K562 (cell line): ENCODE data around the gene MTCH2. TPM values are rescaled to one million over a fixed set of nuclear protein-coding genes. Genes with fewer than 3 reads are reported as not detected.

Source experiments
- ATAC-seq: fragments of 200-7000 bp; cut with Tn5 transposase; 3 replicates; pipeline ENCODE4 v1.9.1; 2020; ENCODE audit warnings: moderate library complexity
- BruUV-seq: library from RNA; stranded (reverse); fragments of 400-500 nt; replicated peaks from 2 replicates; lab custom pipeline; 2021; lab: Mats Ljungman, UMichigan
- CTCF ChIA-PET: fragments of 300-600 bp; formaldehyde crosslinking; extraction: SDS; loops from one replicate; lab custom pipeline; 2021; ENCODE audit warnings: low intra/inter-chr PET ratio; lab: Yijun Ruan, JAX
- POLR2A ChIA-PET: fragments of 300-600, 350-650 bp; sonication (Branson Sonifier 250); formaldehyde crosslinking; extraction: SDS; loops from one replicate; lab custom pipeline; 2021; ENCODE audit warnings: antibody characterized with exemption, inconsistent platforms; lab: Yijun Ruan, JAX
- DNase-seq, 4 experiments: peaks; one replicate each; pipeline versions ENCODE4 v3.0.0 to v3.0.0-alpha.2; 2011 to 2018; ENCODE audit warnings: low spot score in 3 of 4, mixed read lengths in 3 of 4; ENCODE audit errors: extremely low read depth in 1 of 4
- FAIRE-seq: peaks from 2 replicates; lab custom pipeline; 2011; peaks lifted over from hg19 to GRCh38; lab: Jason Lieb, UNC
- H2AFZ ChIP-seq: 2 replicates; pipeline ENCODE4 v1.6.0; 2011; ENCODE audit warnings: low read depth, low read length, control low read depth, inconsistent platforms
- H3K27ac ChIP-seq: fragments of 200-600 bp; 3 replicates; pipeline ENCODE4 v1.8.0; 2011; ENCODE audit warnings: low read depth, mild to moderate bottlenecking, control low read depth, inconsistent platforms, low read length, moderate library complexity, mixed read lengths; ENCODE audit errors: extremely low read depth
- H3K27me3 ChIP-seq, 2 experiments: fragments of 300-600 bp in 1 of 2; 2 replicates in 1 of 2; 3 replicates in 1 of 2; pipeline versions ENCODE4 v1.6.0 to v1.8.0; 2011; ENCODE audit warnings: inconsistent platforms in 2 of 2, low read length in 2 of 2, mild to moderate bottlenecking in 1 of 2, mixed read lengths in 1 of 2, moderate library complexity in 1 of 2; ENCODE audit not compliant: control insufficient read depth in 2 of 2, insufficient read depth in 2 of 2
- H3K36me3 ChIP-seq: fragments of 300-600 bp; 3 replicates; pipeline ENCODE4 v1.8.0; 2011; ENCODE audit warnings: mild to moderate bottlenecking, low read length, inconsistent platforms; ENCODE audit not compliant: control insufficient read depth, insufficient read depth
- H3K4me1 ChIP-seq, 2 experiments: fragments of 200-600 bp in 1 of 2; replicated peaks in 1 of 2; 2 replicates in 1 of 2; 3 replicates in 1 of 2; pipeline versions ENCODE4 v1.5.1 to v1.8.0; 2011; ENCODE audit warnings: inconsistent platforms in 2 of 2, low read length in 2 of 2, mild to moderate bottlenecking in 1 of 2, mixed read lengths in 1 of 2, moderate library complexity in 1 of 2; ENCODE audit not compliant: control insufficient read depth in 2 of 2, insufficient read depth in 2 of 2
- H3K4me2 ChIP-seq: 2 replicates; pipeline ENCODE4 v1.6.1; 2011; ENCODE audit warnings: low read length, control low read depth, inconsistent platforms, mixed read lengths; ENCODE audit not compliant: insufficient read depth
- H3K4me3 ChIP-seq: fragments of 200-600 bp; sonication (generic), shearing (Covaris generic); 2 replicates; pipeline ENCODE4 v1.5.1; 2016; ENCODE audit warnings: control low read depth, inconsistent platforms
- H3K79me2 ChIP-seq: fragments of 200-600 bp; 3 replicates; pipeline ENCODE4 v1.8.0; 2011; ENCODE audit warnings: low read length, inconsistent platforms; ENCODE audit not compliant: control insufficient read depth, insufficient read depth
- H3K9ac ChIP-seq, 2 experiments: 2 replicates each; pipeline versions ENCODE4 v1.6.0 to v1.6.1; 2011; ENCODE audit warnings: low read depth in 2 of 2, low read length in 2 of 2, control low read depth in 1 of 2, inconsistent platforms in 1 of 2, mild to moderate bottlenecking in 1 of 2, mixed read lengths in 1 of 2; ENCODE audit not compliant: insufficient read depth in 1 of 2
- H3K9me1 ChIP-seq: one replicate; pipeline ENCODE4 v1.6.0; 2011; ENCODE audit warnings: inconsistent platforms, mild to moderate bottlenecking, low read length, moderate library complexity; ENCODE audit not compliant: control insufficient read depth, insufficient read depth
- H3K9me3 ChIP-seq: replicated peaks from 2 replicates; pipeline ENCODE4 v1.5.1; 2011; ENCODE audit warnings: low read depth, low read length, inconsistent platforms; ENCODE audit not compliant: control insufficient read depth, insufficient read depth
- H4K20me1 ChIP-seq: replicated peaks from 2 replicates; pipeline ENCODE4 v1.6.1; 2011; ENCODE audit warnings: low read length, inconsistent platforms, mixed read lengths; ENCODE audit not compliant: control insufficient read depth, insufficient read depth
- CC2D1A ChIP-seq: fragments of 450-650 bp; IDR thresholded peaks from 2 replicates; pipeline ENCODE4 v1.6.1; 2017; ENCODE audit warnings: mild to moderate bottlenecking
- HMG20B ChIP-seq: fragments of 250-450 bp; sonication (Bioruptor Pico); IDR thresholded peaks from 2 replicates; pipeline ENCODE4 v1.5.0; 2021; ENCODE audit warnings: mild to moderate bottlenecking
- MYC ChIP-seq, 2 experiments: fragments of 250-450 bp in 1 of 2; sonication (Bioruptor Pico) in 1 of 2; IDR thresholded peaks; 2 replicates each; pipeline versions ENCODE4 v1.5.1 to v1.6.1; 2012 to 2021; ENCODE audit warnings: low read depth in 2 of 2, borderline replicate concordance in 1 of 2, improper control_type of control experiment in 1 of 2, low read length in 1 of 2, mild to moderate bottlenecking in 1 of 2, moderate library complexity in 1 of 2
- MYNN ChIP-seq, 2 experiments: sonication (generic); formaldehyde crosslinking in 1 of 2; IDR thresholded peaks; 2 replicates each; pipeline versions ENCODE4 v1.5.0 to v1.6.1; 2016 to 2020; ENCODE audit warnings: antibody characterized with exemption in 1 of 2, missing genetic modification reagents in 1 of 2
- NFRKB ChIP-seq: fragments of 450-650 bp; IDR thresholded peaks from 2 replicates; pipeline ENCODE4 v1.6.1; 2016; ENCODE audit warnings: low read depth
- ZNF445 ChIP-seq: fragments of 250-450 bp; sonication (Bioruptor Pico); IDR thresholded peaks from 2 replicates; pipeline ENCODE4 v1.4.0; 2020; ENCODE audit warnings: low read depth, mild to moderate bottlenecking, moderate library complexity
- ZNF644 ChIP-seq: fragments of 200-800 bp; sonication (Bioruptor generic); IDR thresholded peaks from 2 replicates; pipeline ENCODE4 v1.6.1; 2016; ENCODE audit warnings: low read depth, missing genetic modification characterization, missing compliant biosample characterization
- WGBS: fragments of 100-300 bp; shearing (Covaris generic); methylation state at CpG from one replicate; pipeline ENCODE4 v1.1.6; 2016; ENCODE audit warnings: low coverage, mixed read lengths; ENCODE audit not compliant: insufficient coverage; ENCODE audit errors: missing lambda C conversion rate; 5-methylcytosine and 5-hydroxymethylcytosine counted together
- in situ Hi-C: fragments of 300-500 bp; cut with MboI; formaldehyde crosslinking; loops from 4 replicates; pipeline ENCODE4 v1.15.0; 2018; ENCODE audit warnings: inconsistent platforms, mixed read lengths
- intact Hi-C: fragments of 100-400 bp; cut with micrococcal nuclease; formaldehyde crosslinking; loops from 2 replicates; pipeline ENCODE4 v1.14.2; 2022
- polyA plus RNA-seq, 8 experiments: library from polyadenylated mRNA; depleted of rRNA in 4 of 8; stranded (reverse) in 5 of 8; unstranded in 3 of 8; fragments of >200 nt; fragmentation: Nextera tagmentation in 2 of 8; fragmentation: Illumina TruSeq in 1 of 8; extraction: Ambion mirVana in 2 of 8; extraction: Trizol in 1 of 8; gene quantifications; 2 replicates each; pipeline versions ENCODE4 v1.2.1 to v1.2.3, GENCODE V29; 2011 to 2014; ENCODE audit warnings: inconsistent platforms in 1 of 8, missing spikeins in 1 of 8
- total RNA-seq, 7 experiments: library from RNA; depleted of rRNA in 6 of 7; stranded (reverse); fragments of >200 nt in 6 of 7; fragmentation: Illumina TruSeq in 2 of 7; extraction: Trizol in 2 of 7; gene quantifications; 2 replicates each; pipeline versions ENCODE4 v1.2.1 to v1.2.3, GENCODE V29; 2011 to 2021; ENCODE audit warnings: low replicate concordance in 1 of 7
- TF ChIP-seq, protein P1 (sequence below): IDR thresholded peaks from 2 replicates; pipeline ENCODE4 v1.6.1; 2011; ENCODE audit warnings: borderline replicate concordance, low read depth, mild to moderate bottlenecking, moderate library complexity, low read length; ENCODE audit not compliant: insufficient read depth, poor library complexity, severe bottlenecking
- TF ChIP-seq, protein P2 (sequence below), 2 experiments: fragments of 450-650 bp in 1 of 2; IDR thresholded peaks; 2 replicates each; pipeline ENCODE4 v1.6.1; 2011 to 2017; ENCODE audit warnings: low read depth in 2 of 2, antibody characterized with exemption in 1 of 2, borderline replicate concordance in 1 of 2, low read length in 1 of 2, mild to moderate bottlenecking in 1 of 2, mixed read lengths in 1 of 2; ENCODE audit not compliant: control insufficient read depth in 1 of 2
- TF ChIP-seq, protein P3 (sequence below), 2 experiments: fragments of 450-650 bp in 1 of 2; sonication (generic) in 1 of 2; formaldehyde crosslinking; conservative IDR thresholded peaks; 2 replicates each; pipeline versions ENCODE4 v1.4.0 to v1.8.1; 2020 to 2022; ENCODE audit warnings: mild to moderate bottlenecking in 1 of 2, missing genetic modification reagents in 1 of 2

Gene MTCH2
- total and polyA plus RNA-seq, 9 of the 15 experiments (the other 6 are each of a cell fraction or from before 2014, with no cell fraction given) = 95.4 to 620 (median 198) TPM

DNA sequence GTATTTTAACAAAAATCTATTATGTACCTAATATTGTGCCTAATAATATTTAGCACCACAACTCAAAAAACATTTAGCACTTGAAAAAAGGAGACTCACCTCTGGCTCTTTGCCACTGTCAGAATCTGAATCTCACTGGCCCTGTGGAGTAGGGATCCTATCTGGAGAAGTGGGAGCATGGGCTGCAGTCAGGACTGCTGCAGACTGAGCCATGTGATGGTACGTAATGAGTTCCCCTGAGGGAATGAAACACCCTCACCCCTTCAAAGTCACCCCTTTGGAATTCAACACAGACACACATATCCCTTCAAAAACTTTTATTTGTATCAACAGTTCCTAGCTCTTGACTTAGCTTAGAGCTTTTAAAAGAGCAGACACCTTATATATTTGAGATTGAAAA is 70.5 kb downstream of the MTCH2 start:
- no TSS peak for BruUV-seq

More for the DNA sequence above, 70.5 kb downstream of the MTCH2 start:
- no peaks in the 10 kb centered on the region for H3K9me3 ChIP-seq
- ChIA-PET CTCF (no interaction called here), POLR2A (interaction anchor here (1.1 kb wide), 1 partner anchor 23 kb away, joined by 3 read pairs; no protein-coding TSS in a partner anchor)
- H3K36me3 ChIP-seq = peaks cover 74% of the 10 kb centered on the region; the same call in 2 of the 3 replicates
- intact Hi-C loops = no loop called here
- H3K4me3 ChIP-seq = no peak overlapping the region
- DNase-seq (peak in 2 of 4 experiments; percentile 7), ATAC-seq (no peak), FAIRE-seq (no peak)
- H3K79me2 ChIP-seq = peaks cover 23% of the 10 kb centered on the region
- no peak for TF ChIP-seq CC2D1A
- no peak for TF ChIP-seq HMG20B (CRISPR knock-in tag)
- no peak for TF ChIP-seq ZNF445 (CRISPR knock-in tag)
- TF ChIP-seq MYNN (IDR thresholded peaks at IDR 0.05) = no peak
- no peak for TF ChIP-seq MYNN (CRISPR knock-in tag; IDR thresholded peaks at IDR 0.05)
- TF ChIP-seq MYC (IDR thresholded peaks at IDR 0.05; ENCODE audit: low read depth, low read length) = no peak
- TF ChIP-seq MYC (CRISPR knock-in tag; IDR thresholded peaks at IDR 0.05; ENCODE audit: borderline replicate concordance, low read depth) = no peak
- TF ChIP-seq, protein P1, sequence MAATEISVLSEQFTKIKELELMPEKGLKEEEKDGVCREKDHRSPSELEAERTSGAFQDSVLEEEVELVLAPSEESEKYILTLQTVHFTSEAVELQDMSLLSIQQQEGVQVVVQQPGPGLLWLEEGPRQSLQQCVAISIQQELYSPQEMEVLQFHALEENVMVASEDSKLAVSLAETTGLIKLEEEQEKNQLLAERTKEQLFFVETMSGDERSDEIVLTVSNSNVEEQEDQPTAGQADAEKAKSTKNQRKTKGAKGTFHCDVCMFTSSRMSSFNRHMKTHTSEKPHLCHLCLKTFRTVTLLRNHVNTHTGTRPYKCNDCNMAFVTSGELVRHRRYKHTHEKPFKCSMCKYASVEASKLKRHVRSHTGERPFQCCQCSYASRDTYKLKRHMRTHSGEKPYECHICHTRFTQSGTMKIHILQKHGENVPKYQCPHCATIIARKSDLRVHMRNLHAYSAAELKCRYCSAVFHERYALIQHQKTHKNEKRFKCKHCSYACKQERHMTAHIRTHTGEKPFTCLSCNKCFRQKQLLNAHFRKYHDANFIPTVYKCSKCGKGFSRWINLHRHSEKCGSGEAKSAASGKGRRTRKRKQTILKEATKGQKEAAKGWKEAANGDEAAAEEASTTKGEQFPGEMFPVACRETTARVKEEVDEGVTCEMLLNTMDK = no peak
- TF ChIP-seq, protein P2, sequence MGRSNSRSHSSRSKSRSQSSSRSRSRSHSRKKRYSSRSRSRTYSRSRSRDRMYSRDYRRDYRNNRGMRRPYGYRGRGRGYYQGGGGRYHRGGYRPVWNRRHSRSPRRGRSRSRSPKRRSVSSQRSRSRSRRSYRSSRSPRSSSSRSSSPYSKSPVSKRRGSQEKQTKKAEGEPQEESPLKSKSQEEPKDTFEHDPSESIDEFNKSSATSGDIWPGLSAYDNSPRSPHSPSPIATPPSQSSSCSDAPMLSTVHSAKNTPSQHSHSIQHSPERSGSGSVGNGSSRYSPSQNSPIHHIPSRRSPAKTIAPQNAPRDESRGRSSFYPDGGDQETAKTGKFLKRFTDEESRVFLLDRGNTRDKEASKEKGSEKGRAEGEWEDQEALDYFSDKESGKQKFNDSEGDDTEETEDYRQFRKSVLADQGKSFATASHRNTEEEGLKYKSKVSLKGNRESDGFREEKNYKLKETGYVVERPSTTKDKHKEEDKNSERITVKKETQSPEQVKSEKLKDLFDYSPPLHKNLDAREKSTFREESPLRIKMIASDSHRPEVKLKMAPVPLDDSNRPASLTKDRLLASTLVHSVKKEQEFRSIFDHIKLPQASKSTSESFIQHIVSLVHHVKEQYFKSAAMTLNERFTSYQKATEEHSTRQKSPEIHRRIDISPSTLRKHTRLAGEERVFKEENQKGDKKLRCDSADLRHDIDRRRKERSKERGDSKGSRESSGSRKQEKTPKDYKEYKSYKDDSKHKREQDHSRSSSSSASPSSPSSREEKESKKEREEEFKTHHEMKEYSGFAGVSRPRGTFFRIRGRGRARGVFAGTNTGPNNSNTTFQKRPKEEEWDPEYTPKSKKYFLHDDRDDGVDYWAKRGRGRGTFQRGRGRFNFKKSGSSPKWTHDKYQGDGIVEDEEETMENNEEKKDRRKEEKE (IDR thresholded peaks at IDR 0.05; ENCODE audit: borderline replicate concordance in 1 of 2, control insufficient read depth in 1 of 2, low read depth in 2 of 2, low read length in 1 of 2) = no peak
- TF ChIP-seq NFRKB = no peak
- no peak for TF ChIP-seq ZNF644 (tag)
- TF ChIP-seq, protein P3, sequence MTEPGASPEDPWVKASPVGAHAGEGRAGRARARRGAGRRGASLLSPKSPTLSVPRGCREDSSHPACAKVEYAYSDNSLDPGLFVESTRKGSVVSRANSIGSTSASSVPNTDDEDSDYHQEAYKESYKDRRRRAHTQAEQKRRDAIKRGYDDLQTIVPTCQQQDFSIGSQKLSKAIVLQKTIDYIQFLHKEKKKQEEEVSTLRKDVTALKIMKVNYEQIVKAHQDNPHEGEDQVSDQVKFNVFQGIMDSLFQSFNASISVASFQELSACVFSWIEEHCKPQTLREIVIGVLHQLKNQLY (CRISPR knock-in tag; conservative IDR thresholded peaks at IDR 0.05) = no peak
- no peaks in the 10 kb centered on the region for H3K9me1 ChIP-seq
- H3K27me3 ChIP-seq = no peaks in the 10 kb centered on the region
- H3K4me1 ChIP-seq = peaks cover 1 to 4% of the 10 kb centered on the region in 2 experiments; a peak in 2 of 5 replicates
- H2AFZ ChIP-seq = no peak overlapping the region
- no peak overlapping the region for H3K4me2 ChIP-seq
- no peaks in the 10 kb centered on the region for H4K20me1 ChIP-seq
- WGBS = 85% methylated on average over 1 of the region's 1 CpG
- H3K27ac ChIP-seq = no peak overlapping the region
- H3K9ac ChIP-seq = no peak overlapping the region
- in situ Hi-C loops = no loop called here
